Measurements from ENCODE around the gene SGSM2.

The SGSM2 gene

GRCh38 chr17:2399572-2400473 is 62.5 kb downstream of the SGSM2 start:
- DNase-seq: peak; percentile 95 to 97

- DNase-seq: peak; percentile 31 to 39
These were observed 63.2 kb downstream of the SGSM2 start for GRCh38 chr17:2400474-2400866.

- DNase-seq: peak; percentile 90 to 95
These were observed 63.6 kb downstream of the SGSM2 start, which contains the start of gene MNT for GRCh38 chr17:2400877-2401425. Gene MNT, minus strand, starts transcription at chr17:2401060. Its CDS starts 348 bp downstream, at chr17:2400712.

- peak; percentile 99 for DNase-seq
These were observed 64.3 kb downstream of the SGSM2 start for GRCh38 chr17:2401426-2402221.

- DNase-seq: no peak
These were observed 65.2 kb downstream of the SGSM2 start for GRCh38 chr17:2402544-2402943.

- no peak for DNase-seq
These were observed 65.7 kb downstream of the SGSM2 start for GRCh38 chr17:2403044-2403443.

- DNase-seq: no peak
These were observed 68.1 kb downstream of the SGSM2 start for GRCh38 chr17:2405247-2405926.

- DNase-seq: no peak
These were observed 69.1 kb downstream of the SGSM2 start for GRCh38 chr17:2406271-2406902.

GRCh38 chr17:2406903-2407790 is 69.8 kb downstream of the SGSM2 start:
- no peak for DNase-seq

- no peak for DNase-seq
These were observed 73.7 kb downstream of the SGSM2 start for GRCh38 chr17:2410951-2411350.

GRCh38 chr17:2412561-2413021 is 75.3 kb downstream of the SGSM2 start:
- no peak for DNase-seq

GRCh38 chr17:2414446-2415064 is 77.3 kb downstream of the SGSM2 start:
- DNase-seq: no peak

- no peak for DNase-seq
These were observed 77.8 kb downstream of the SGSM2 start for GRCh38 chr17:2415081-2415480.

GRCh38 chr17:2416010-2416734 is 78.9 kb downstream of the SGSM2 start:
- DNase-seq: peak; percentile 65 to 69

GRCh38 chr17:2418572-2418971 is 81.3 kb downstream of the SGSM2 start:
- no peak for DNase-seq

- DNase-seq: no peak
These were observed 82.2 kb downstream of the SGSM2 start for GRCh38 chr17:2419486-2419885.

GRCh38 chr17:2420176-2420575 is 82.9 kb downstream of the SGSM2 start:
- DNase-seq: no peak

GRCh38 chr17:2421315-2422147 is 84.2 kb downstream of the SGSM2 start:
- peak in 1 of 2 experiments; percentile 13 for DNase-seq

GRCh38 chr17:2423271-2423670 is 86.0 kb downstream of the SGSM2 start:
- no peak for DNase-seq
